OCI-LY1 (cell line): Measurements from ENCODE around the gene PCSK5.

Experiments
- H2AFZ ChIP-seq: fragments of 200-600 bp; sonication (generic), shearing (Covaris generic); 2 replicates; pipeline ENCODE4 v1.6.0; 2014; ENCODE audit warnings: antibody characterized with exemption, mild to moderate bottlenecking, low read length
- H3F3A ChIP-seq: fragments of 200-600 bp; sonication (generic), shearing (Covaris generic); 2 replicates; pipeline ENCODE4 v1.6.0; 2014; ENCODE audit warnings: mild to moderate bottlenecking, antibody characterized with exemption, low read length, moderate library complexity; ENCODE audit not compliant: insufficient read depth
- H3K27ac ChIP-seq: fragments of 200-600 bp; sonication (generic); 2 replicates; pipeline ENCODE4 v1.5.1; 2014; ENCODE audit warnings: low read length, mixed run types, mild to moderate bottlenecking, low read depth; ENCODE audit not compliant: poor library complexity, severe bottlenecking
- H3K27me3 ChIP-seq: fragments of 200-600 bp; sonication (generic); 2 replicates; pipeline ENCODE4 v1.6.0; 2014; ENCODE audit warnings: antibody characterized with exemption, mild to moderate bottlenecking, low read length, moderate library complexity; ENCODE audit not compliant: insufficient read depth
- H3K36me3 ChIP-seq: fragments of 200-600 bp; sonication (generic); 2 replicates; pipeline ENCODE4 v1.6.1; 2014; ENCODE audit warnings: mild to moderate bottlenecking, antibody characterized with exemption, low read length, moderate library complexity, mixed read lengths; ENCODE audit not compliant: insufficient read depth
- H3K4me1 ChIP-seq: fragments of 200-600 bp; sonication (generic); 2 replicates; pipeline ENCODE4 v1.5.1; 2014; ENCODE audit warnings: mild to moderate bottlenecking, low read length, moderate library complexity; ENCODE audit not compliant: insufficient read depth, severe bottlenecking
- H3K4me2 ChIP-seq: fragments of 200-600 bp; sonication (generic), shearing (Covaris generic); 2 replicates; pipeline ENCODE4 v1.6.1; 2014; ENCODE audit warnings: low read length
- H3K4me3 ChIP-seq: fragments of 200-600 bp; sonication (generic); 2 replicates; pipeline ENCODE4 v1.5.1; 2014; ENCODE audit warnings: low read length, low read depth, mild to moderate bottlenecking, mixed read lengths; ENCODE audit not compliant: poor library complexity, severe bottlenecking
- H3K79me2 ChIP-seq: fragments of 200-600 bp; shearing (Covaris generic); 2 replicates; pipeline ENCODE4 v1.6.1; 2016; ENCODE audit warnings: mixed run types, low read length, mixed read lengths; ENCODE audit not compliant: insufficient read depth
- H3K9ac ChIP-seq: fragments of 200-600 bp; sonication (generic), shearing (Covaris generic); 2 replicates; pipeline ENCODE4 v1.6.1; 2014; ENCODE audit warnings: mild to moderate bottlenecking, low read length, mixed read lengths
- H3K9me2 ChIP-seq: fragments of 200-600 bp; sonication (generic), shearing (Covaris generic); 2 replicates; pipeline ENCODE4 v1.6.1; 2014; ENCODE audit warnings: low read depth, mild to moderate bottlenecking, low read length, mixed read lengths
- H3K9me3 ChIP-seq: fragments of 200-600 bp; shearing (Covaris generic); 2 replicates; pipeline ENCODE4 v1.6.1; 2014; ENCODE audit warnings: low read length, mixed read lengths
- H4K20me1 ChIP-seq: fragments of 200-600 bp; sonication (generic), shearing (Covaris generic); 2 replicates; pipeline ENCODE4 v1.6.0; 2016; ENCODE audit warnings: mild to moderate bottlenecking, low read length; ENCODE audit not compliant: insufficient read depth
- EZH2 ChIP-seq: fragments of 200-600 bp; sonication (generic), shearing (Covaris generic); IDR thresholded peaks from 2 replicates; pipeline ENCODE4 v1.8.0; 2017; ENCODE audit warnings: borderline replicate concordance, mixed run types, mild to moderate bottlenecking, antibody characterized with exemption, low read length, moderate library complexity, mixed read lengths
- TF ChIP-seq, protein P1 (sequence below): fragments of 200-600 bp; sonication (generic), shearing (Covaris generic); IDR thresholded peaks from 2 replicates; pipeline ENCODE4 v1.5.1; 2017; ENCODE audit warnings: mild to moderate bottlenecking, antibody characterized with exemption, low read length, moderate library complexity, mixed read lengths

Gene PCSK5

DNA sequence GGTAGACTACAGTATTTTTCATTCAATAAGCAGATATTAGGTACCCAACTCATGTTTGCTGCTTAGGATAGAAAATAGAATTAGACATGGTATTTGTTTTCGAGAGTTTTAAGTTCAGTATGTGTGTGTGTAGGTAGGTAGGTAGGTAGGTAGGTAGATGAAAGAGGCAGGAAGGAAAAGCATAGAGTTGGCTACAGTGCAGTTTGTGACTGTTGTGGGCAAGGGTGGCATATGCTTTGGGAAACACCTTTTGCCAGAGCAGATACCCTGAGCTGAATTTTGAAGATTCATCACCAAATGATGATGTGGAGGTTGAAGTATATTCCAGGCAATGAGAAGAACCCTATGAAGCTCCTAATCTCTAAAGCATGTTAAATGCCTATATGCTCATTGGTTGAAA is 20.0 kb upstream of the PCSK5 start:
- H3K79me2 ChIP-seq = no peaks in the 10 kb centered on the region
- no peaks in the 10 kb centered on the region for H3K9me3 ChIP-seq
- no peaks in the 10 kb centered on the region for H3K27me3 ChIP-seq
- no peak overlapping the region for H3K27ac ChIP-seq
- no peak for TF ChIP-seq EZH2
- TF ChIP-seq, protein P1, sequence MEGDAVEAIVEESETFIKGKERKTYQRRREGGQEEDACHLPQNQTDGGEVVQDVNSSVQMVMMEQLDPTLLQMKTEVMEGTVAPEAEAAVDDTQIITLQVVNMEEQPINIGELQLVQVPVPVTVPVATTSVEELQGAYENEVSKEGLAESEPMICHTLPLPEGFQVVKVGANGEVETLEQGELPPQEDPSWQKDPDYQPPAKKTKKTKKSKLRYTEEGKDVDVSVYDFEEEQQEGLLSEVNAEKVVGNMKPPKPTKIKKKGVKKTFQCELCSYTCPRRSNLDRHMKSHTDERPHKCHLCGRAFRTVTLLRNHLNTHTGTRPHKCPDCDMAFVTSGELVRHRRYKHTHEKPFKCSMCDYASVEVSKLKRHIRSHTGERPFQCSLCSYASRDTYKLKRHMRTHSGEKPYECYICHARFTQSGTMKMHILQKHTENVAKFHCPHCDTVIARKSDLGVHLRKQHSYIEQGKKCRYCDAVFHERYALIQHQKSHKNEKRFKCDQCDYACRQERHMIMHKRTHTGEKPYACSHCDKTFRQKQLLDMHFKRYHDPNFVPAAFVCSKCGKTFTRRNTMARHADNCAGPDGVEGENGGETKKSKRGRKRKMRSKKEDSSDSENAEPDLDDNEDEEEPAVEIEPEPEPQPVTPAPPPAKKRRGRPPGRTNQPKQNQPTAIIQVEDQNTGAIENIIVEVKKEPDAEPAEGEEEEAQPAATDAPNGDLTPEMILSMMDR = no peak
- no peaks in the 10 kb centered on the region for H3K36me3 ChIP-seq
- no peak overlapping the region for H2AFZ ChIP-seq
- no peaks in the 10 kb centered on the region for H3K4me1 ChIP-seq
- no peak overlapping the region for H3K4me3 ChIP-seq
- no peaks in the 10 kb centered on the region for H3F3A ChIP-seq
- H4K20me1 ChIP-seq = no peaks in the 10 kb centered on the region
- no peaks in the 10 kb centered on the region for H3K9me2 ChIP-seq
- no peak overlapping the region for H3K9ac ChIP-seq
- no peak overlapping the region for H3K4me2 ChIP-seq

DNA sequence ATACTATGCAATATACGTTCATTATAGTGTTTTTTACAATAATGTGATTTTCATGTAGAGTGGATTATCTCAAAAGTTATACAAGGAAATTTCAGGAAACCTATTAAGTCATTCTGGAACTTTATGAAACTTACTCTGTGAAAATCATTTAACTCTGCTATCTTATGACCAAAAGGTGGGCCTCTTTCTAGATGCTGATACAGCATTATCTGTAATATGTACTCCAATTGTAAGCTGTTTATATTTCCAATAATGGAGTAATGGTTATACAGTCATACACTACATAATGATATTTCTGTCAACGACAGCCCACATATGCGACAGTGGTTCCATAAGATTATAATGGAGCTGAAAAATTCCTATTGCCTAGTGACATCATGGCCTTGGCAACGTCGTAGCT is 18.8 kb upstream of the PCSK5 start:
- Histone ChIP-seq H3K4me2 (no peak overlapping the region), H3K4me3 (no peak overlapping the region)

DNA sequence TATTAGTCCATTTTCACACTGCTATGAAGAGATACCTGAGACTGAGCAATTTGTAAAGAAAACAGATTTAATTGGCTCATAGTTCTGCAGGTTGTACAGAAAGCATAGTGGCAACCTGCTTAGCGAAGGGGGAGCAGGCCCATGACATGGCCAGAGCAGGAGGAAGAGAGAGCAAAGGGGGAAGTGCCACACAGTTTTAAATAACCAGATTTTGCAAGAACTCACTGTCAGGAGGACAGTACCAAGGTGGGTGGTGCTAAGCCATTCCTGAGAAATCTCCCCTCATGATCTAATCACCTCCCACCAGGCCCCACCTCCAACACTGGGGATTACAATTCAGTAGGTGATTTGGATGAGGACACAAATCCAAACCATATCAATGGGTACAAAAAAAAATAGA is 16.8 kb upstream of the PCSK5 start:
- Histone ChIP-seq H2AFZ (no peak overlapping the region), H3K4me1 (no peaks in the 10 kb centered on the region), H4K20me1 (no peaks in the 10 kb centered on the region), H3K79me2 (no peaks in the 10 kb centered on the region), H3F3A (no peaks in the 10 kb centered on the region), H3K4me2 (no peak overlapping the region), H3K27me3 (no peaks in the 10 kb centered on the region), H3K27ac (no peak overlapping the region), H3K4me3 (no peak overlapping the region), H3K36me3 (no peaks in the 10 kb centered on the region), H3K9me3 (no peaks in the 10 kb centered on the region), H3K9ac (no peak overlapping the region), H3K9me2 (no peaks in the 10 kb centered on the region)
- TF ChIP-seq, protein P1 = no peak
- no peak for TF ChIP-seq EZH2

More for the DNA sequence above, 18.8 kb upstream of the PCSK5 start:
- Histone ChIP-seq H3K4me1 (no peaks in the 10 kb centered on the region), H3K36me3 (no peaks in the 10 kb centered on the region), H3K27me3 (no peaks in the 10 kb centered on the region), H3K9me2 (no peaks in the 10 kb centered on the region), H4K20me1 (no peaks in the 10 kb centered on the region), H3K79me2 (no peaks in the 10 kb centered on the region), H3K9me3 (no peaks in the 10 kb centered on the region), H3K9ac (no peak overlapping the region), H3F3A (no peaks in the 10 kb centered on the region), H3K27ac (no peak overlapping the region), H2AFZ (no peak overlapping the region)
- TF ChIP-seq, protein P1 = no peak
- TF ChIP-seq EZH2 = no peak
